DND-41 (cell line): ENCODE measurements around the gene POFUT2.

Experiments used
- ATAC-seq: fragments of 200-7000 bp; cut with Tn5 transposase; 3 replicates; pipeline ENCODE4 v1.9.1; 2021; ENCODE audit warnings: low read depth; ENCODE audit not compliant: insufficient read depth
- DNase-seq: peaks from one replicate; pipeline ENCODE4 v3.0.0-alpha.2; 2020
- H2AFZ ChIP-seq: 2 replicates; pipeline ENCODE4 v1.6.0; 2012; ENCODE audit warnings: low read depth, low read length
- H3K27ac ChIP-seq: 2 replicates; pipeline ENCODE4 v1.5.1; 2012; ENCODE audit warnings: low read length, inconsistent platforms
- H3K27me3 ChIP-seq: fragments of 200-600 bp; sonication (generic); 2 replicates; pipeline ENCODE4 v1.6.0; 2012; ENCODE audit warnings: low read length, mild to moderate bottlenecking, inconsistent platforms; ENCODE audit not compliant: insufficient read depth, poor library complexity
- H3K36me3 ChIP-seq: 2 replicates; pipeline ENCODE4 v1.5.1; 2012; ENCODE audit warnings: low read length, inconsistent platforms; ENCODE audit not compliant: insufficient read depth
- H3K4me1 ChIP-seq: 2 replicates; pipeline ENCODE4 v1.5.1; 2012; ENCODE audit warnings: mild to moderate bottlenecking, low read length; ENCODE audit not compliant: insufficient read depth
- H3K4me2 ChIP-seq: 2 replicates; pipeline ENCODE4 v1.6.0; 2012; ENCODE audit warnings: mild to moderate bottlenecking, moderate library complexity, low read length, inconsistent platforms; ENCODE audit not compliant: insufficient read depth
- H3K4me3 ChIP-seq, 2 experiments: fragments of 200-600 bp in 1 of 2; shearing (Covaris generic) in 1 of 2; 2 replicates each; pipeline ENCODE4 v1.5.1; 2012 to 2016; ENCODE audit warnings: inconsistent platforms in 2 of 2, low read length in 2 of 2, mild to moderate bottlenecking in 2 of 2, low read depth in 1 of 2, moderate library complexity in 1 of 2
- H3K79me2 ChIP-seq: 2 replicates; pipeline ENCODE4 v1.6.0; 2012; ENCODE audit warnings: low read length, inconsistent platforms; ENCODE audit not compliant: insufficient read depth
- H3K9ac ChIP-seq: 2 replicates; pipeline ENCODE4 v1.6.0; 2012; ENCODE audit warnings: low read depth, mild to moderate bottlenecking, inconsistent platforms, low read length, moderate library complexity
- H3K9me3 ChIP-seq: 2 replicates; pipeline ENCODE4 v1.5.1; 2012; ENCODE audit warnings: low read length, moderate library complexity, mild to moderate bottlenecking, inconsistent platforms; ENCODE audit not compliant: insufficient read depth, severe bottlenecking
- H4K20me1 ChIP-seq: 2 replicates; pipeline ENCODE4 v1.6.0; 2012; ENCODE audit warnings: low read length; ENCODE audit not compliant: insufficient read depth
- EZH2 ChIP-seq: IDR thresholded peaks from 3 replicates; pipeline ENCODE4 v1.6.1; 2012; ENCODE audit warnings: borderline replicate concordance, low read depth, mild to moderate bottlenecking, moderate library complexity, low read length, inconsistent platforms; ENCODE audit not compliant: severe bottlenecking
- TF ChIP-seq, protein P1 (sequence below): IDR thresholded peaks from 2 replicates; pipeline ENCODE4 v1.5.1; 2012; ENCODE audit warnings: borderline replicate concordance, low read length, moderate library complexity, mild to moderate bottlenecking; ENCODE audit not compliant: poor library complexity, severe bottlenecking; ENCODE audit errors: extremely low read depth

Gene POFUT2

DNA sequence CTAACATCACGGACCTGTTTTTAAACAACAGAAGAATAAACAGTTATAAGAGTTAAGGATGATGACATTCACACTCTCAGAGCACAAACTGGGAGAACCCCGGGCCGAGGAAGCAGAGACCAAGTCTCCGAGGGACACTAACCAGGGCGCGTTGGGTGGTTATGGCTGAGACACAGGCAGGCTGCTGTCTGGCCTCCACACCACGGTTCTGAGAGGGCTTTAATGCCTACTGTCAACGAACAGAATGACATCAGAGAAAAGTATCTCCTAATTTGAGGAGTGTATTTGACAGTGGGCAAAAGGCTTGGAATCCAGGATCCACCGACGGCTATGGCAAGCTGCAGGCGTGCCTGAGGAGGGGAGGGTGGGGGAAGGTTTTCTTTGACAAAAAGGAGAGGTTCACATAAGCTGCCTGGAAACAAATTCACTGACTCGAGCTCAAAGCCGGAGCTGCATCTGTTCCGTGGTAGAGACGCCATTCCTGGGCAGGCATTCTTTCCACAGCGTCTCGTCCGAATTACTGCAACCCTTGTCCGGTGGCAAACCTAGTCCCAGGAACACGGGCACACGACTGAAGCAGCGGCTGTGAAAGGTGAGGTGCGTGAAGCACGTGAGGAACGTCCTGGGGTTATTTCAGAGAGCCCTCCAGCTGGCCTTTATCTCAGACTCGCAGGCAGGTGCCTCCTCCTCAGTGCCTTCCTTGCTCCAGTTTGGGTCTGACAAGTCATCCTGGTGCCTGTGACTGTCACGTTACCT lies 9.4 kb downstream of the POFUT2 start:
- no peak for DNase-seq
- Histone ChIP-seq H3K4me3 (no peak overlapping the region), H3K4me2 (no peak overlapping the region), H3K9me3 (no peaks in the 10 kb centered on the region), H3K4me1 (no peaks in the 10 kb centered on the region), H3K9ac (no peak overlapping the region), H4K20me1 (peaks cover 6% of the 10 kb centered on the region; the same call in 1 of the 2 replicates), H3K27ac (no peak overlapping the region), H2AFZ (no peak overlapping the region), H3K27me3 (no peaks in the 10 kb centered on the region), H3K79me2 (no peaks in the 10 kb centered on the region), H3K36me3 (peaks cover 54% of the 10 kb centered on the region)
- TF ChIP-seq EZH2 = no peak
- TF ChIP-seq, protein P1, sequence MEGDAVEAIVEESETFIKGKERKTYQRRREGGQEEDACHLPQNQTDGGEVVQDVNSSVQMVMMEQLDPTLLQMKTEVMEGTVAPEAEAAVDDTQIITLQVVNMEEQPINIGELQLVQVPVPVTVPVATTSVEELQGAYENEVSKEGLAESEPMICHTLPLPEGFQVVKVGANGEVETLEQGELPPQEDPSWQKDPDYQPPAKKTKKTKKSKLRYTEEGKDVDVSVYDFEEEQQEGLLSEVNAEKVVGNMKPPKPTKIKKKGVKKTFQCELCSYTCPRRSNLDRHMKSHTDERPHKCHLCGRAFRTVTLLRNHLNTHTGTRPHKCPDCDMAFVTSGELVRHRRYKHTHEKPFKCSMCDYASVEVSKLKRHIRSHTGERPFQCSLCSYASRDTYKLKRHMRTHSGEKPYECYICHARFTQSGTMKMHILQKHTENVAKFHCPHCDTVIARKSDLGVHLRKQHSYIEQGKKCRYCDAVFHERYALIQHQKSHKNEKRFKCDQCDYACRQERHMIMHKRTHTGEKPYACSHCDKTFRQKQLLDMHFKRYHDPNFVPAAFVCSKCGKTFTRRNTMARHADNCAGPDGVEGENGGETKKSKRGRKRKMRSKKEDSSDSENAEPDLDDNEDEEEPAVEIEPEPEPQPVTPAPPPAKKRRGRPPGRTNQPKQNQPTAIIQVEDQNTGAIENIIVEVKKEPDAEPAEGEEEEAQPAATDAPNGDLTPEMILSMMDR = no peak
- no peak for ATAC-seq

DNA sequence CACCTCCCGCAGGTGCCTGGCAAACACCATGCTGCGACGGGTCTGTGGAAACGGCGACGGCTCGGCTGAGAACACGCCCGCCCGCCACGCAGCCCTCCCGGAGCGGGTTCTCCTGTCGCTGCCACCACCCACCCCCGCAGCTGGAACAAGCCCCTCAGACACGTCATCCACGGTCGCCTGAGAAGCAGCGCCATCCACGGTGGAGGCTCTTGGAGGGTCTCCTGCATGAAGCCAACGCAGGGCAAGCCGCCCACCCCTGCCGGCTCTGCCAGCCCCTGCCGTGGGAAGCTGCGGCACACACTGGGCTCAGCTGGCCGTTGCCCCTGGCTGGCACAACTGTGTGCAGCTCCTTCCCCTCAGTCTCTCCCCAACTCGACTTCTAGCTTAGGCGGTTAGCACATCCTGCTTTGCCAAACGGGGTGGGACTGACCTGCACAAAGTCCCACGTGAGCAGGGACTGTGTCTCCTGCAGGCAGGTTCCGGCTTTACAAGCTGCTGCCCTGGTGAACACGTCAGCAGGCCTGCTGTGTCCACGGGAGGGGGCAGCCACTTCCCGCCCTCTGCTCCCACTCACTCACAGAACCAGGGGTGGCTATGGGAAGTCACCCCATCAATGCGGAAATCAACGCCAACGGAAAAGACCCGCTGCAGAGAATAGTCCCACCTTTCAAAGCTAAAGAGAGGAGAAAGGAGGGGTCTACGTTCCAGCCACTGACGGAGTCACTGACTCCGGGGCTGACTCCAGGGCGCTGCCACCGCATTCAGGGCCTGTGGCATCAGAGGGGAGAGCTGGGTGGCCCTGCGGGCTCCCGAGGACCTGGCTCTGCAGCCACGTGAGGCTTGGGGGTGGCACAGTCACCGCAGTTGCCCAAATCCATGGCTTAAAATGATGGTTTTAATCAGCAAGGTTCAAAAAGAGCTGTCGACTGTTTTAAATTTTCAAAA lies 10.3 kb downstream of the POFUT2 start:
- no peak for TF ChIP-seq EZH2
- TF ChIP-seq, protein P1 = no peak
- Histone ChIP-seq H4K20me1 (peaks cover 5% of the 10 kb centered on the region; the same call in 1 of the 2 replicates), H3K4me1 (no peaks in the 10 kb centered on the region), H3K36me3 (peaks cover 58% of the 10 kb centered on the region), H2AFZ (no peak overlapping the region), H3K4me3 (no peak overlapping the region), H3K27ac (no peak overlapping the region), H3K79me2 (no peaks in the 10 kb centered on the region), H3K4me2 (no peak overlapping the region), H3K9me3 (no peaks in the 10 kb centered on the region), H3K9ac (no peak overlapping the region), H3K27me3 (no peaks in the 10 kb centered on the region)
- DNase-seq = no peak
- no peak for ATAC-seq

DNA sequence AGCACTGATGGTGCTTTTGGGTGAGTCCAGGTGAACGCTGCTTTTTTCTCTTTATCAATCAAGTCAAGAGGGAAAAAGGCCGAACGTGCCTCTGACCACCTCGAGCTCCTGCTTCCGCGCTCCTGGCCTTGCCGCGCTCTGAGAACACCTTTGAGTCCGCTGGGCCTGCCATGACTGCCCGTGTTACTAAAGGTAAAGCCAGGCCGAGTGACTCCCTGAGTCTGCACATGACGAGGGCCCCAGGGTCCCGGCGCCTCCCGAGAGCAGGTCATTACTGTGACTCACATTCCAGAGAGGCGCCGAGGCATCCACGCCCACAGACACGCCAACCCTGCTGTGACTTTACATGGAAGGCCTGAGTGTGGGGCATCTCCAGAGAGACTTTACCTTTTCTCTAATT lies 11.1 kb downstream of the POFUT2 start:
- no peak overlapping the region for H3K9ac ChIP-seq
- H3K79me2 ChIP-seq = no peaks in the 10 kb centered on the region
- no peaks in the 10 kb centered on the region for H3K27me3 ChIP-seq
- H2AFZ ChIP-seq = no peak overlapping the region
- no peaks in the 10 kb centered on the region for H3K4me1 ChIP-seq
- no peak overlapping the region for H3K4me2 ChIP-seq
- peaks cover 5% of the 10 kb centered on the region for H3K9me3 ChIP-seq
- TF ChIP-seq, protein P1 = no peak
- no peak for TF ChIP-seq EZH2
- H3K36me3 ChIP-seq = peaks cover 56% of the 10 kb centered on the region
- no peak overlapping the region for H3K27ac ChIP-seq
- H3K4me3 ChIP-seq = no peak overlapping the region
- no peak for DNase-seq
- ATAC-seq = no peak
- peaks cover 4% of the 10 kb centered on the region; the same call in 1 of the 2 replicates for H4K20me1 ChIP-seq
